ENCODE measurements around the gene CACNA1C.

The CACNA1C gene

DNA sequence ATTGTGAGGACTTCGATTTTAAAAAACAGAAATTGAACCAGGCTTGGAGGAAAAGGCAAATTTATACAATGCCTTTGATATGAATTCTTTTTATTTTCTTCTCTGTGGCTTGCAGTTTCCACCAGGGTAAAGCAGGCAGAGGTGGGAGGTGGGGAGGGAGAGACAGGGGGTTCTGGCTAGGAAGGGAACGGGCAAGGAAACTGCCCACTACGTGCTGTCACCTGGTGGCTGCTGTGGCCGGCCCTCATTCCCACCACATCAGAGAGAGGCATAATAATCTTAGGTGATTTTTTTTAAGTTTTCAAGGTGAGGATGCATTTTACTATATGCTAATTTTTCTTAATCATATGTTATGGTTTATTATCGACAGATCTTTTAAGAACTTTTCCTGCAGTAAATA lies 145.8 kb downstream of the CACNA1C start:
- no peak for TF ChIP-seq CTCF (IDR thresholded peaks at IDR 0.05; ENCODE audit: low read depth, low read length, missing control alignments)
- H3K27me3 ChIP-seq (replicated peaks), result no peaks in the 10 kb centered on the region
- in situ Hi-C loops (cut with HindIII; ENCODE audit: low pct_ligation_motif_present, low sequenced_read_pairs), result no loop called here

DNA sequence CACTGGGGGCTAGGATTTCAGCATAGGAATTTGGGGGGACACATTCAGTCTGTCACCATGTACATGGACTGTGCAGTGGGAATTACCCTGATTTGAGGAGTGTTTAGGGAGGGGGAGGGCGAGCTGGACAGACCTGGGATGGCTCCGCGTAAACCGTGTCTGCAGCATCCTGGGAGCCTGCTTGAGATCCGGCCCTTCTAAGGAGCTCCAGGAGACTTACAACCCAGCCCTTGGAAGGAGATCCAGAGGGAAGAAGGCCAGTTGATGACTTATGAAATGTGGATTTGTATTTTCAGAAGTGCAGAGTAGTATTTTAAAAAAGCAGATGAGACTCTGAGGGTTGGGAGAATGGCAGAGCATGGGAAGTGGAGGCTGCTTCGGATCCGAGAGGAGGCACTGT lies 153.2 kb downstream of the CACNA1C start:
- no peaks in the 10 kb centered on the region for H3K27me3 ChIP-seq (replicated peaks)
- no peaks in the 10 kb centered on the region for H3K36me3 ChIP-seq (replicated peaks)
- no peak overlapping the region for H3K4me3 ChIP-seq (ENCODE audit: low read depth, low read length)
- H3K27ac ChIP-seq, result no peak overlapping the region
- in situ Hi-C loops (cut with HindIII; ENCODE audit: low pct_ligation_motif_present, low sequenced_read_pairs), result no loop called here
- DNase-seq, result no peak
- no peak for TF ChIP-seq CTCF (IDR thresholded peaks at IDR 0.05; ENCODE audit: low read depth, low read length, missing control alignments)

More for the DNA sequence above, 145.8 kb downstream of the CACNA1C start:
- H3K36me3 ChIP-seq (replicated peaks), result no peaks in the 10 kb centered on the region
- no peak for DNase-seq
- H3K27ac ChIP-seq, result no peak overlapping the region
- H3K4me3 ChIP-seq (ENCODE audit: low read depth, low read length), result no peak overlapping the region

DNA sequence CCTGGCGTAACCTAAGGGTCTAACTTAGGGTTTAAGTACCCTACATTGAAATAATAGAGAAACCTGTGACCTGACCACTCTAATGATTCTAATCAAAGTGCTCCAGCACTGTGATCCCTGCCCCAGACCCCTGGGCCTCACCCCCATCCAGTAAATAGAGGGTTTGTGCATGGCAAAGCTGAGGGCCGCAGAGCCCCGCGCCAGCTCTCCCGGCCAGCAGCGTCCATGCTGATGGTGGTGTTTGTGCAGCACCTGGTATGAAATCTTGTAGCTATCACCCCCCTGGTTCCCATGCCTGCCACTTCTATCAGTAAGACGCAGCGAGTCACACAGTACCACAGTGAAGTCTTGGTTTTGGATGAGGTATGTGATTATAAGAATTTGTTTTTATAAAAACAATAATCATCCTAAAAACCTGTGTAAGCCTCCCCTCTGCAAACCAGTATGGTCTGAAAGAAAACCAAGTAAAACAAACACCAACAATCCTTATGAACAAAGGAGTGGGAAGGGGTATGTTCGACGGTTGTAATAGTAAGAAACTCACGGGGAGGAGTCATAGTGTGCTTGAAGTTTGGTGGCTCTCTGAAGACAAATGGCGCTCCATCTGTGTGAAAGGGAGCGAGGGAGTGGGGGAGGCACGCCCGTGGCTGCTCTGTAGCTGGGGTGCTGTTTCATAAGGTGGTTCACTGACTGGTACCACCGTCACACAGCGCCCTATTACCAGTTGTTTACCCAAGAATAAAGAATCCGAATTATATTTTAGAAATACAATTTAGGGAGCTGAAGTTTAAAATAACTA lies 156.2 kb downstream of the CACNA1C start:
- in situ Hi-C loops (cut with HindIII; ENCODE audit: low pct_ligation_motif_present, low sequenced_read_pairs), result no loop called here
- H3K27me3 ChIP-seq (replicated peaks), result no peaks in the 10 kb centered on the region
- H3K36me3 ChIP-seq (replicated peaks), result no peaks in the 10 kb centered on the region
- no peak for TF ChIP-seq CTCF (IDR thresholded peaks at IDR 0.05; ENCODE audit: low read depth, low read length, missing control alignments)
- no peak overlapping the region for H3K4me3 ChIP-seq (ENCODE audit: low read depth, low read length)
- DNase-seq, result no peak
- H3K27ac ChIP-seq, result no peak overlapping the region

- Histone ChIP-seq H3K4me3 (ENCODE audit: low read depth, low read length) (no peak overlapping the region), H3K27ac (no peak overlapping the region), H3K27me3 (replicated peaks) (no peaks in the 10 kb centered on the region), H3K36me3 (replicated peaks) (no peaks in the 10 kb centered on the region)
- in situ Hi-C loops (cut with HindIII; ENCODE audit: low pct_ligation_motif_present, low sequenced_read_pairs), result no loop called here
- no peak for DNase-seq
- TF ChIP-seq CTCF (IDR thresholded peaks at IDR 0.05; ENCODE audit: low read depth, low read length, missing control alignments), result no peak
Observed at GRCh38 chr12:2211119-2211518, 158.3 kb downstream of the CACNA1C start.

- Histone ChIP-seq H3K27me3 (replicated peaks) (no peaks in the 10 kb centered on the region), H3K27ac (no peak overlapping the region), H3K4me3 (ENCODE audit: low read depth, low read length) (no peak overlapping the region), H3K36me3 (replicated peaks) (no peaks in the 10 kb centered on the region)
- TF ChIP-seq CTCF (IDR thresholded peaks at IDR 0.05; ENCODE audit: low read depth, low read length, missing control alignments), result no peak
- DNase-seq, result no peak
- in situ Hi-C loops (cut with HindIII; ENCODE audit: low pct_ligation_motif_present, low sequenced_read_pairs), result no loop called here
Observed at GRCh38 chr12:2212537-2212936, 159.8 kb downstream of the CACNA1C start.

All from brain microvascular endothelial cell (primary cell).